Suprapubic skin (tissue), 4 donors: ENCODE data around the gene KDM2A. TPM values are rescaled to one million over a fixed set of nuclear protein-coding genes. Genes with fewer than 3 reads are reported as not detected.
A peak's percentile ranks its signal among the peaks of the same experiment; 100 is the strongest.

Experiments
- DNase-seq, 2 donors: peaks; one replicate each; pipeline ENCODE4 v3.0.0-alpha.2; 2019; ENCODE audit warnings: low spot score in 2 of 2
- H3K27ac ChIP-seq: fragments of 200-600 bp; sonication (generic); one replicate; pipeline ENCODE4 v1.5.1; 2019
- H3K27me3 ChIP-seq: fragments of 200-600 bp; sonication (generic); one replicate; pipeline ENCODE4 v1.5.1; 2019
- H3K36me3 ChIP-seq: fragments of 200-600 bp; sonication (generic); one replicate; pipeline ENCODE4 v1.5.1; 2019
- H3K4me1 ChIP-seq: fragments of 200-600 bp; sonication (generic); one replicate; pipeline ENCODE4 v1.5.1; 2019
- H3K4me3 ChIP-seq: fragments of 200-600 bp; sonication (generic); one replicate; pipeline ENCODE4 v1.5.1; 2019; ENCODE audit warnings: mild to moderate bottlenecking
- H3K9me3 ChIP-seq: fragments of 200-600 bp; sonication (generic); one replicate; pipeline ENCODE4 v1.5.1; 2019
- CTCF ChIP-seq, 2 donors: fragments of 200-600 bp in 1 of 2; fragments of 450-650 bp in 1 of 2; sonication (generic) in 1 of 2; IDR thresholded peaks; one replicate each; pipeline ENCODE4 v1.5.1; 2016 to 2019; ENCODE audit warnings: antibody characterized with exemption in 2 of 2, mild to moderate bottlenecking in 1 of 2, moderate library complexity in 1 of 2
- EP300 ChIP-seq: sonication (generic); formaldehyde crosslinking; IDR thresholded peaks from one replicate; pipeline ENCODE4 v1.6.1; 2017; ENCODE audit warnings: antibody characterized with exemption
- POLR2A ChIP-seq, 2 donors: fragments of 450-650 bp; IDR thresholded peaks; one replicate each; pipeline ENCODE4 v1.6.1; 2017; ENCODE audit warnings: antibody characterized with exemption in 2 of 2, mild to moderate bottlenecking in 2 of 2, moderate library complexity in 2 of 2
- POLR2AphosphoS5 ChIP-seq, 3 donors: sonication (generic); formaldehyde crosslinking; IDR thresholded peaks; one replicate each; pipeline ENCODE4 v1.6.1; 2017; ENCODE audit warnings: antibody characterized with exemption in 3 of 3
- WGBS: methylation state at CpG from one replicate; pipeline ENCODE4 v1.1.5; 2018; 5-methylcytosine and 5-hydroxymethylcytosine counted together
- total RNA-seq, 4 donors: library from RNA; depleted of rRNA; stranded (reverse); fragments of >200 nt; gene quantifications; one replicate each; pipeline ENCODE4 v1.1.0, GENCODE V29; 2016

The KDM2A gene
- total RNA-seq, 4 donors from 2014 or later = 76.0 to 142 (median 84.8) TPM

- peaks cover 85% of the 10 kb centered on the region for H3K4me1 ChIP-seq
- no peak overlapping the region for H3K4me3 ChIP-seq
- WGBS = 83% methylated on average over 11 of the region's 17 CpGs
- H3K27me3 ChIP-seq = no peaks in the 10 kb centered on the region
- peaks cover 21% of the 10 kb centered on the region for H3K36me3 ChIP-seq
- H3K27ac ChIP-seq = peak overlapping the region; percentile 91
- DNase-seq = peak in 1 of 2 donors; percentile 57
- no peak for TF ChIP-seq POLR2AphosphoS5 (IDR thresholded peaks at IDR 0.05)
- TF ChIP-seq EP300 = no peak
- TF ChIP-seq POLR2A (IDR thresholded peaks at IDR 0.05) = no peak
- TF ChIP-seq CTCF (IDR thresholded peaks at IDR 0.05) = no peak
- no peaks in the 10 kb centered on the region for H3K9me3 ChIP-seq
These were observed 156.7 kb downstream of the KDM2A start for GRCh38 chr11:67275606-67276409.

- no peaks in the 10 kb centered on the region for H3K27me3 ChIP-seq
- H3K27ac ChIP-seq = peak overlapping the region; percentile 91
- peaks cover 75% of the 10 kb centered on the region for H3K4me1 ChIP-seq
- H3K4me3 ChIP-seq = peak overlapping the region; percentile 42
- H3K9me3 ChIP-seq = no peaks in the 10 kb centered on the region
- TF ChIP-seq CTCF (IDR thresholded peaks at IDR 0.05) = peak in 1 of 2 donors; percentile 15
- no peak for TF ChIP-seq POLR2A (IDR thresholded peaks at IDR 0.05)
- peak in 1 of 2 donors; percentile 71 for DNase-seq
- peaks cover 31% of the 10 kb centered on the region for H3K36me3 ChIP-seq
- WGBS = 17% methylated on average over 2 of the region's 16 CpGs
These were observed 157.7 kb downstream of the KDM2A start for GRCh38 chr11:67276781-67277230.

GRCh38 chr11:67277231-67277961 is 158.3 kb downstream of the KDM2A start:
- H3K4me1 ChIP-seq = peaks cover 72% of the 10 kb centered on the region
- H3K9me3 ChIP-seq = no peaks in the 10 kb centered on the region
- peak overlapping the region; percentile 91 for H3K27ac ChIP-seq
- H3K36me3 ChIP-seq = peaks cover 37% of the 10 kb centered on the region
- peak overlapping the region; percentile 42 for H3K4me3 ChIP-seq
- TF ChIP-seq CTCF (IDR thresholded peaks at IDR 0.05) = no peak
- TF ChIP-seq POLR2A (IDR thresholded peaks at IDR 0.05) = no peak
- TF ChIP-seq POLR2AphosphoS5 (IDR thresholded peaks at IDR 0.05) = no peak
- no peak for TF ChIP-seq EP300
- peak; percentile 94 to 95 for DNase-seq
- WGBS = 2% methylated on average over 7 of the region's 24 CpGs
- no peaks in the 10 kb centered on the region for H3K27me3 ChIP-seq

GRCh38 chr11:67278135-67278938 is 159.3 kb downstream of the KDM2A start:
- no peaks in the 10 kb centered on the region for H3K9me3 ChIP-seq
- H3K4me1 ChIP-seq = peaks cover 62% of the 10 kb centered on the region
- H3K27ac ChIP-seq = peak overlapping the region; percentile 91
- TF ChIP-seq CTCF (IDR thresholded peaks at IDR 0.05) (no peak), POLR2AphosphoS5 (IDR thresholded peaks at IDR 0.05) (no peak), POLR2A (IDR thresholded peaks at IDR 0.05) (no peak), EP300 (no peak)
- no peaks in the 10 kb centered on the region for H3K27me3 ChIP-seq
- DNase-seq = peak in 1 of 2 donors; percentile 59
- H3K36me3 ChIP-seq = peaks cover 47% of the 10 kb centered on the region
- H3K4me3 ChIP-seq = peak overlapping the region; percentile 42
- WGBS = 71% methylated on average over 1 of the region's 14 CpGs
